HL-60 (cell line): ENCODE results near the gene PCED1B.

Source experiments
- POLR2AphosphoS5 ChIP-seq: IDR thresholded peaks from 2 replicates; pipeline ENCODE4 v1.6.1; 2012; ENCODE audit warnings: low read depth
- TF ChIP-seq, protein P1 (sequence below): IDR thresholded peaks from one replicate; pipeline ENCODE4 v1.5.1; 2011; ENCODE audit warnings: low read length, control low read depth, inconsistent platforms; ENCODE audit not compliant: insufficient read depth
- TF ChIP-seq, protein P2 (sequence below): IDR thresholded peaks from 2 replicates; pipeline ENCODE4 v1.6.1; 2012; ENCODE audit warnings: low read depth; ENCODE audit not compliant: insufficient replicate concordance

DNA sequence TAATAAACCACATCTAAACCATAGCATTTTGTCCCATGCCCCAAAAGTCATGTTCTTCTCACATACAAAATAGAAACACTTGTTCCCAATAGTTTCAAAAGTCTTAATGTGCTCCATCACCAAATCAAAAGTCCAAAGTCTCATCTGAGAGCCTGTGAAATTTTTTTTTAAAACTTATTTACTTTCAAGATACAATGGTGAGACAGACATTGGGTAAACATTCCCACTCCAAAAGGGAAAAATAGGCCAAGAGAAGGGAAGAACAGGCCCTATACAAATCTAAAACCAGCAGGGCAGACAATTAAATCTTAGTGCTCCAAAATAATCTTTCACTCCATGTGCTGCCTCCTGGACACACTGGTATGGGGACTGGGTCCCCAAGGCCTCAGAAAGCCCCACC is 84.7 kb downstream of the PCED1B start:
- TF ChIP-seq, protein P1, sequence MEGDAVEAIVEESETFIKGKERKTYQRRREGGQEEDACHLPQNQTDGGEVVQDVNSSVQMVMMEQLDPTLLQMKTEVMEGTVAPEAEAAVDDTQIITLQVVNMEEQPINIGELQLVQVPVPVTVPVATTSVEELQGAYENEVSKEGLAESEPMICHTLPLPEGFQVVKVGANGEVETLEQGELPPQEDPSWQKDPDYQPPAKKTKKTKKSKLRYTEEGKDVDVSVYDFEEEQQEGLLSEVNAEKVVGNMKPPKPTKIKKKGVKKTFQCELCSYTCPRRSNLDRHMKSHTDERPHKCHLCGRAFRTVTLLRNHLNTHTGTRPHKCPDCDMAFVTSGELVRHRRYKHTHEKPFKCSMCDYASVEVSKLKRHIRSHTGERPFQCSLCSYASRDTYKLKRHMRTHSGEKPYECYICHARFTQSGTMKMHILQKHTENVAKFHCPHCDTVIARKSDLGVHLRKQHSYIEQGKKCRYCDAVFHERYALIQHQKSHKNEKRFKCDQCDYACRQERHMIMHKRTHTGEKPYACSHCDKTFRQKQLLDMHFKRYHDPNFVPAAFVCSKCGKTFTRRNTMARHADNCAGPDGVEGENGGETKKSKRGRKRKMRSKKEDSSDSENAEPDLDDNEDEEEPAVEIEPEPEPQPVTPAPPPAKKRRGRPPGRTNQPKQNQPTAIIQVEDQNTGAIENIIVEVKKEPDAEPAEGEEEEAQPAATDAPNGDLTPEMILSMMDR: no peak
- TF ChIP-seq POLR2AphosphoS5: no peak
- TF ChIP-seq, protein P2, sequence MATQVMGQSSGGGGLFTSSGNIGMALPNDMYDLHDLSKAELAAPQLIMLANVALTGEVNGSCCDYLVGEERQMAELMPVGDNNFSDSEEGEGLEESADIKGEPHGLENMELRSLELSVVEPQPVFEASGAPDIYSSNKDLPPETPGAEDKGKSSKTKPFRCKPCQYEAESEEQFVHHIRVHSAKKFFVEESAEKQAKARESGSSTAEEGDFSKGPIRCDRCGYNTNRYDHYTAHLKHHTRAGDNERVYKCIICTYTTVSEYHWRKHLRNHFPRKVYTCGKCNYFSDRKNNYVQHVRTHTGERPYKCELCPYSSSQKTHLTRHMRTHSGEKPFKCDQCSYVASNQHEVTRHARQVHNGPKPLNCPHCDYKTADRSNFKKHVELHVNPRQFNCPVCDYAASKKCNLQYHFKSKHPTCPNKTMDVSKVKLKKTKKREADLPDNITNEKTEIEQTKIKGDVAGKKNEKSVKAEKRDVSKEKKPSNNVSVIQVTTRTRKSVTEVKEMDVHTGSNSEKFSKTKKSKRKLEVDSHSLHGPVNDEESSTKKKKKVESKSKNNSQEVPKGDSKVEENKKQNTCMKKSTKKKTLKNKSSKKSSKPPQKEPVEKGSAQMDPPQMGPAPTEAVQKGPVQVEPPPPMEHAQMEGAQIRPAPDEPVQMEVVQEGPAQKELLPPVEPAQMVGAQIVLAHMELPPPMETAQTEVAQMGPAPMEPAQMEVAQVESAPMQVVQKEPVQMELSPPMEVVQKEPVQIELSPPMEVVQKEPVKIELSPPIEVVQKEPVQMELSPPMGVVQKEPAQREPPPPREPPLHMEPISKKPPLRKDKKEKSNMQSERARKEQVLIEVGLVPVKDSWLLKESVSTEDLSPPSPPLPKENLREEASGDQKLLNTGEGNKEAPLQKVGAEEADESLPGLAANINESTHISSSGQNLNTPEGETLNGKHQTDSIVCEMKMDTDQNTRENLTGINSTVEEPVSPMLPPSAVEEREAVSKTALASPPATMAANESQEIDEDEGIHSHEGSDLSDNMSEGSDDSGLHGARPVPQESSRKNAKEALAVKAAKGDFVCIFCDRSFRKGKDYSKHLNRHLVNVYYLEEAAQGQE: no peak
